ENCODE data around the gene PARP3. TPM values are rescaled to one million over a fixed set of nuclear protein-coding genes. Genes with fewer than 3 reads are reported as not detected.

PARP3 gene
- total and polyA plus RNA-seq, 10 of the 15 experiments (the other 5 are each of a cell fraction or from before 2014, with no cell fraction given): 2.1 to 31.2 (median 19.5) TPM

GRCh38 chr3:51934991-51935885 lies 6.9 kb upstream of the PARP3 start:
- peaks cover 12% of the 10 kb centered on the region for H3K79me2 ChIP-seq (ENCODE audit: control insufficient read depth, insufficient read depth, low read length)
- H3K4me2 ChIP-seq (ENCODE audit: control insufficient read depth, insufficient read depth): no peak overlapping the region
- no peak overlapping the region for H3K9ac ChIP-seq (ENCODE audit: control insufficient read depth, insufficient read depth, low read length)
- no peaks in the 10 kb centered on the region; the same call in 1 of the 2 replicates for H3K4me1 ChIP-seq (ENCODE audit: control insufficient read depth, insufficient read depth, low read length)
- FAIRE-seq (no peak), ATAC-seq (no peak), DNase-seq (ENCODE audit: low read depth, low spot score) (no peak)
- H3K4me3 ChIP-seq: no peak overlapping the region
- CTCF ChIA-PET: no interaction called here
- TF ChIP-seq ELK1 (IDR thresholded peaks at IDR 0.05; ENCODE audit: low read depth, low read length) (no peak), ZNF687 (IDR thresholded peaks at IDR 0.05) (no peak), TBL1XR1 (IDR thresholded peaks at IDR 0.05; ENCODE audit: low read depth, low read length) (no peak), RB1 (IDR thresholded peaks at IDR 0.05; ENCODE audit: borderline replicate concordance) (no peak), SKIL (IDR thresholded peaks at IDR 0.05; ENCODE audit: low read depth, poor library complexity, severe bottlenecking) (no peak), TCF12 (IDR thresholded peaks at IDR 0.05; ENCODE audit: low read depth, low read length) (no peak)
- H3K9me3 ChIP-seq (replicated peaks; ENCODE audit: control insufficient read depth, insufficient read depth, low read length): no peaks in the 10 kb centered on the region
- H4K20me1 ChIP-seq (ENCODE audit: control insufficient read depth, insufficient read depth): no peaks in the 10 kb centered on the region
- no TSS peak for BruUV-seq (replicated peaks)
- 95% methylated on average over 28 of the region's 28 CpGs for WGBS (ENCODE audit: insufficient coverage, insufficient replicate concordance, low lambda C conversion rate, missing lambda C conversion rate)
- no peak overlapping the region for H2AFZ ChIP-seq (ENCODE audit: control insufficient read depth, low read depth, low read length)
- H3K36me3 ChIP-seq (ENCODE audit: control insufficient read depth in 2 of 2, insufficient read depth in 2 of 2, low read length in 1 of 2): peaks cover 15 to 40% of the 10 kb centered on the region in 2 experiments
- POLR2A ChIA-PET: no interaction called here
- no peak overlapping the region for H3K27ac ChIP-seq (ENCODE audit: control insufficient read depth, insufficient read depth)
- H3K27me3 ChIP-seq (replicated peaks in 1 of 2; ENCODE audit: control insufficient read depth in 2 of 2, insufficient read depth in 2 of 2, low read length in 1 of 2): no peaks in the 10 kb centered on the region
- RAD21 ChIA-PET (ENCODE audit: unreplicated experiment): interaction anchor here (1.0 kb wide), 1 partner anchor 77 kb away, joined by 4 read pairs; no protein-coding TSS in a partner anchor
- SMC1A ChIA-PET (ENCODE audit: uncharacterized antibody, unreplicated experiment): no interaction called here
- in situ Hi-C loops (cut with MboI) (no loop called here), intact Hi-C loops (cut with micrococcal nuclease; ENCODE audit: unreplicated experiment) (no loop called here)

Measured in GM12878 (cell line).